AG04450 (cell line): Measurements from ENCODE around the gene PPBP. TPM values are rescaled to one million over a fixed set of nuclear protein-coding genes. Genes with fewer than 3 reads are reported as not detected.

Experiments used
- CTCF ChIA-PET: fragments of 300-600, 350-600 bp; formaldehyde crosslinking; extraction: SDS; loops from one replicate; lab custom pipeline; 2022; ENCODE audit warnings: antibody characterized with exemption, inconsistent platforms; lab: Charles Lee
- POLR2A ChIA-PET: fragments of 350-600 bp; formaldehyde crosslinking; extraction: SDS; loops from one replicate; lab custom pipeline; 2021; ENCODE audit warnings: antibody characterized with exemption, inconsistent platforms; lab: Yijun Ruan, JAX
- DNase-seq: peaks from one replicate; pipeline ENCODE4 v3.0.0-alpha.2; 2011; ENCODE audit warnings: low read depth, low spot score
- H3K27ac ChIP-seq: one replicate; pipeline ENCODE4 v1.5.1; 2012; ENCODE audit warnings: low read depth, low read length, control low read depth
- H3K27me3 ChIP-seq: one replicate; pipeline ENCODE4 v1.6.0; 2012; ENCODE audit warnings: low read length; ENCODE audit not compliant: control insufficient read depth, insufficient read depth
- H3K4me3 ChIP-seq: 2 replicates; pipeline ENCODE4 v1.5.1; 2011; ENCODE audit warnings: mild to moderate bottlenecking, low read depth, low read length, control low read depth
- H3K9me3 ChIP-seq: 2 replicates; pipeline ENCODE4 v1.5.1; 2012; ENCODE audit warnings: low read length; ENCODE audit not compliant: control insufficient read depth, insufficient read depth
- CTCF ChIP-seq: IDR thresholded peaks from 2 replicates; pipeline ENCODE4 v1.5.1; 2011; ENCODE audit warnings: low read depth, low read length, control low read depth, inconsistent platforms
- polyA plus RNA-seq: library from polyadenylated mRNA; depleted of rRNA; stranded (reverse); fragments of >200 nt; gene quantifications from 2 replicates; pipeline ENCODE4 v1.2.3, GENCODE V29; 2011

The PPBP gene
- polyA plus RNA-seq, 1 experiment, result not detected

- no peak for TF ChIP-seq CTCF
- ChIA-PET POLR2A (no interaction called here), CTCF (interaction anchor here (0.9 kb wide), 1 partner anchor 20 kb away, joined by 6 read pairs; the partner anchor contains the start of gene CXCL3)
- Histone ChIP-seq H3K27me3 (no peaks in the 10 kb centered on the region), H3K27ac (no peak overlapping the region), H3K4me3 (no peak overlapping the region), H3K9me3 (no peaks in the 10 kb centered on the region)
- peak; percentile 36 for DNase-seq
These were observed 30.1 kb upstream of the PPBP start for GRCh38 chr4:74018116-74018515.

GRCh38 chr4:74016068-74016467, 28.1 kb upstream of the PPBP start:
- Histone ChIP-seq H3K9me3 (no peaks in the 10 kb centered on the region), H3K27me3 (no peaks in the 10 kb centered on the region), H3K4me3 (no peak overlapping the region), H3K27ac (no peak overlapping the region)
- ChIA-PET POLR2A (no interaction called here), CTCF (interaction anchor here (0.6 to 1.2 kb wide), 4 partner anchors 21 to 755 kb away, joined by 3 to 5 read pairs (median 4); no protein-coding TSS in a partner anchor)
- no peak for DNase-seq
- TF ChIP-seq CTCF, result no peak

GRCh38 chr4:74015126-74015780, 27.3 kb upstream of the PPBP start:
- ChIA-PET CTCF (interaction anchor here (1.0 to 1.7 kb wide), 2 partner anchors 22 to 173 kb away, joined by 3 read pairs; no protein-coding TSS in a partner anchor), POLR2A (no interaction called here)
- Histone ChIP-seq H3K27ac (no peak overlapping the region), H3K4me3 (no peak overlapping the region), H3K9me3 (no peaks in the 10 kb centered on the region), H3K27me3 (no peaks in the 10 kb centered on the region)
- no peak for DNase-seq
- TF ChIP-seq CTCF, result no peak

- no peaks in the 10 kb centered on the region for H3K27me3 ChIP-seq
- ChIA-PET CTCF (interaction anchor here (1.7 kb wide), 1 partner anchor 23 kb away, joined by 3 read pairs; no protein-coding TSS in a partner anchor), POLR2A (no interaction called here)
- TF ChIP-seq CTCF, result no peak
- H3K4me3 ChIP-seq, result no peak overlapping the region
- no peak for DNase-seq
- H3K27ac ChIP-seq, result no peak overlapping the region
- no peaks in the 10 kb centered on the region for H3K9me3 ChIP-seq
These were observed 26.3 kb upstream of the PPBP start for GRCh38 chr4:74014332-74014731.

GRCh38 chr4:74013264-74013663, 25.3 kb upstream of the PPBP start:
- ChIA-PET CTCF (no interaction called here), POLR2A (no interaction called here)
- Histone ChIP-seq H3K27me3 (no peaks in the 10 kb centered on the region), H3K9me3 (no peaks in the 10 kb centered on the region), H3K27ac (no peak overlapping the region), H3K4me3 (no peak overlapping the region)
- no peak for TF ChIP-seq CTCF
- DNase-seq, result no peak
